Measurements from ENCODE around the gene NSG2.
"Not testable (repeated sequence)": the region's sequence is repeated elsewhere in the genome, so short reads cannot be mapped to it uniquely, and the experiment has no call there.

NSG2 gene

GRCh38 chr5:174045470-174046025, at the start of gene NSG2:
Gene NSG2, plus strand, starts transcription at chr5:174045706. Its CDS starts 1,050 bp downstream, at chr5:174046756.
- H3K9me3 ChIP-seq (ENCODE audit: control insufficient read depth in 1 of 2, low read length in 2 of 2): no peaks in the 10 kb centered on the region
- no peaks in the 10 kb centered on the region for H3K4me1 ChIP-seq (ENCODE audit: control insufficient read depth in 1 of 2, insufficient read depth in 2 of 2, low read length in 2 of 2)
- no peaks in the 10 kb centered on the region for H3K27me3 ChIP-seq (ENCODE audit: low read depth, low read length)
- H3K36me3 ChIP-seq (ENCODE audit: control insufficient read depth in 1 of 2, insufficient read depth in 2 of 2, low read length in 2 of 2): no peaks in the 10 kb centered on the region
- no peak within 1 kb of the TSS for H3K4me3 ChIP-seq (ENCODE audit: low read depth in 1 of 2, low read length in 2 of 2)
- no peak within 1 kb of the TSS for H3K27ac ChIP-seq (ENCODE audit: low read length)

DNA sequence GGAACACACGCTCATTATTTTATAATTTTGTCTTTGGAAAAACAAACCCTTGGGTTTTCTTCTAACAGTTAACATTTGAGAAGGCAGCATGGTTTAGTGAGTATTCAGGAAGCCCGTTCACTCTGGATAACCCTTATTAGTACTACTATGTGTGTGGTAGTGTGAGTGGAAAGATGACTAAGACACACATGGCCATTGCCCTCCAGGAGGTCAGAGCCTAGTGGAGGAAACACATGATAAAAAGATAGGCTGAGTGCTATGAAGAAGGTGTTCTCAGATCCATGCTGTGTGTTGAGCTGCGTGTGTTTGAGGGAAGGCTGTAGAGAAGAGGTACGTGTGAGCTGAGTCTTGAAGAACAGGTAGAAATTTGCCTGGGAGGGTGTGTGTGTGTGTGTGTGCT, 48.2 kb upstream of the NSG2 start:
- H3K27ac ChIP-seq (ENCODE audit: low read length): no peak overlapping the region
- H3K4me3 ChIP-seq (ENCODE audit: low read depth in 1 of 2, low read length in 2 of 2): no peak overlapping the region
- no peaks in the 10 kb centered on the region for H3K36me3 ChIP-seq (ENCODE audit: control insufficient read depth in 1 of 2, insufficient read depth in 2 of 2, low read length in 2 of 2)
- H3K9me3 ChIP-seq (ENCODE audit: control insufficient read depth in 1 of 2, low read length in 2 of 2): no peaks in the 10 kb centered on the region
- H3K4me1 ChIP-seq (ENCODE audit: control insufficient read depth in 1 of 2, insufficient read depth in 2 of 2, low read length in 2 of 2): no peaks in the 10 kb centered on the region
- no peaks in the 10 kb centered on the region for H3K27me3 ChIP-seq (ENCODE audit: low read depth, low read length)

DNA sequence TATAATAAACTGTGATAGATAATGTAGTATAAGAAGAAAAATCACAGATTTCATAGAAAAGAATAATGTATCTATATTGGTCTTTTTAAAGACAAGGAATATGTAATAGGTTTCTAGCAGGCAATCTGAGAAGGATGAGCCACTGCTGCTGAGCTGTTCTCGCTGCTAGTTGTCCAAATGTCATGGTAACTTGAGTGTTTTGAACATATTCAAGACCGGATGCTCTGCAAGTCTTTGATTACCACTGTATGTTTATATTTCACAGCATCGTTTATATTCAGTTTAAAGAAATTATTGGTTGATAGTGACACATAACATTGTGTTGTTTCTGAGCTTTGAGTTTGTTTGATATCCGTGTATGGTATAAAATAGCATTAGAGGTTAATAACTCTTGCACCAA, 47.0 kb upstream of the NSG2 start:
- no peak overlapping the region for H3K4me3 ChIP-seq (ENCODE audit: low read depth in 1 of 2, low read length in 2 of 2)
- H3K36me3 ChIP-seq (ENCODE audit: control insufficient read depth in 1 of 2, insufficient read depth in 2 of 2, low read length in 2 of 2): no peaks in the 10 kb centered on the region
- no peaks in the 10 kb centered on the region for H3K9me3 ChIP-seq (ENCODE audit: control insufficient read depth in 1 of 2, low read length in 2 of 2)
- no peak overlapping the region for H3K27ac ChIP-seq (ENCODE audit: low read length)
- no peaks in the 10 kb centered on the region for H3K27me3 ChIP-seq (ENCODE audit: low read depth, low read length)
- H3K4me1 ChIP-seq (ENCODE audit: control insufficient read depth in 1 of 2, insufficient read depth in 2 of 2, low read length in 2 of 2): no peaks in the 10 kb centered on the region

DNA sequence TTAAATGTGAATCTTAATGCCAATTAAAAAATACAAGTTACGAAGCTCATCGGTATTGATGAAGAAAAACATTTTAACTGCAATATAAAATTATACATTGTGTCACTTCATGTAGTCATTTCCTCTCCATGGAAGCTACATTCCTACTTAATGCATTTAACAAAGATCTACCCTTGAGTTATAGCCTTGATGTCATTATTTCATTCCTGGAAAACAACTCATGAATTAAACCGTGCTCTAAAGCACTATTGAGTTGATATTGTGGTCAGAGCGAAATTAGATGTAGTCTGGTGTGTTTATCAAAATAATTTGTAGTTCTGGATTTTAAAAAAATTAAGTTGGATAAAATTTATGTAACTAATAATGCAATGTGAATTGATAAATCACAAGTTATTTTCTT, 45.4 kb upstream of the NSG2 start:
- Histone ChIP-seq H3K9me3 (ENCODE audit: control insufficient read depth in 1 of 2, low read length in 2 of 2) (no peaks in the 10 kb centered on the region), H3K4me3 (ENCODE audit: low read depth in 1 of 2, low read length in 2 of 2) (no peak overlapping the region), H3K27me3 (ENCODE audit: low read depth, low read length) (no peaks in the 10 kb centered on the region), H3K4me1 (ENCODE audit: control insufficient read depth in 1 of 2, insufficient read depth in 2 of 2, low read length in 2 of 2) (no peaks in the 10 kb centered on the region), H3K36me3 (ENCODE audit: control insufficient read depth in 1 of 2, insufficient read depth in 2 of 2, low read length in 2 of 2) (no peaks in the 10 kb centered on the region), H3K27ac (ENCODE audit: low read length) (no peak overlapping the region)

- H3K27ac ChIP-seq (ENCODE audit: low read length): no peak overlapping the region
- no peaks in the 10 kb centered on the region for H3K9me3 ChIP-seq (ENCODE audit: control insufficient read depth in 1 of 2, low read length in 2 of 2)
- H3K27me3 ChIP-seq (ENCODE audit: low read depth, low read length): no peaks in the 10 kb centered on the region
- no peaks in the 10 kb centered on the region for H3K4me1 ChIP-seq (ENCODE audit: control insufficient read depth in 1 of 2, insufficient read depth in 2 of 2, low read length in 2 of 2)
- H3K36me3 ChIP-seq (ENCODE audit: control insufficient read depth in 1 of 2, insufficient read depth in 2 of 2, low read length in 2 of 2): no peaks in the 10 kb centered on the region
- no peak overlapping the region for H3K4me3 ChIP-seq (ENCODE audit: low read depth in 1 of 2, low read length in 2 of 2)
These were observed 41.7 kb upstream of the NSG2 start for GRCh38 chr5:174003795-174004194.

DNA sequence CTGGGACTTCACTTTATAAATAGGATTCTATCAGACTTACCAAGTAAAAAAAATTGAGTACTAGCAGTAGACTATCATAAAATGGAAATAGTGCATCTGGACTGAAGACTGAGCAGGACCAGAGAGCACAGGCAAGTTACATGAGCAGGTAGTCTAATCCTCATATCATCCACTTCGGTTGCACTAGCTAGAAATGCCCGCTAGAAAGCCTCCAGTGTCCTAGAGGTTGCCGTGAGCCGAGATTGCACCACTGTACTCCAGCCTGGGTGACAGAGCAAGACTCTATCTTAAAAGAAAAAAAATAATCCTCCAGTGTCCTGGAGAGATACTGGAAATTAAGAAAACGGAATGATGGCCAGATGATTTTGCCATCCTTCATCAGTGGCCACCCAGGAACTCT, 36.6 kb upstream of the NSG2 start:
- H3K27ac ChIP-seq (ENCODE audit: low read length): no peak overlapping the region
- no peaks in the 10 kb centered on the region for H3K36me3 ChIP-seq (ENCODE audit: control insufficient read depth in 1 of 2, insufficient read depth in 2 of 2, low read length in 2 of 2)
- no peak overlapping the region for H3K4me3 ChIP-seq (ENCODE audit: low read depth in 1 of 2, low read length in 2 of 2)
- H3K9me3 ChIP-seq (ENCODE audit: control insufficient read depth in 1 of 2, low read length in 2 of 2): no peaks in the 10 kb centered on the region
- no peaks in the 10 kb centered on the region for H3K4me1 ChIP-seq (ENCODE audit: control insufficient read depth in 1 of 2, insufficient read depth in 2 of 2, low read length in 2 of 2)
- no peaks in the 10 kb centered on the region for H3K27me3 ChIP-seq (ENCODE audit: low read depth, low read length)

- Histone ChIP-seq H3K36me3 (ENCODE audit: control insufficient read depth in 1 of 2, insufficient read depth in 2 of 2, low read length in 2 of 2) (no peaks in the 10 kb centered on the region), H3K4me3 (ENCODE audit: low read depth in 1 of 2, low read length in 2 of 2) (no peak overlapping the region), H3K9me3 (ENCODE audit: control insufficient read depth in 1 of 2, low read length in 2 of 2) (no peaks in the 10 kb centered on the region), H3K27me3 (ENCODE audit: low read depth, low read length) (no peaks in the 10 kb centered on the region), H3K4me1 (ENCODE audit: control insufficient read depth in 1 of 2, insufficient read depth in 2 of 2, low read length in 2 of 2) (no peaks in the 10 kb centered on the region), H3K27ac (ENCODE audit: low read length) (no peak overlapping the region)
These were observed 35.1 kb upstream of the NSG2 start for GRCh38 chr5:174010365-174010764.

DNA sequence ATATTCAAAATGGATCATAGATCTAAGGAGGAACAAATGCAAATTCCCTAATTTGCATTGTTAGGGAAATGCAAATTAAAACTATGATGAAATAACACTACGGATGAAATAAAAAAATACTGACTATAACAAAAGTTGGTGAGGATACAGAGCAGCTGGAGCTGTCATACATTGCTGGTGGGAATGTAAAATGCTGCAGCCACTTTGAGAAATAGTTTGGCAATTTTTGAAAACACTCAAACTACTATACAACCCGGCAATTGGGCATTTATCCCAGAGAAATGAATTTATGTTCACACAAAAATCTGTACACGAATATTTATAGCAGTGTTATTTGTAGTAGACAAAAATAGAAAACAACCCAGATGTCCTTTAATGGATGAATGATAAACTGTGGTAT, 34.1 kb upstream of the NSG2 start:
- no peaks in the 10 kb centered on the region for H3K36me3 ChIP-seq (ENCODE audit: control insufficient read depth in 1 of 2, insufficient read depth in 2 of 2, low read length in 2 of 2)
- no peak overlapping the region for H3K27ac ChIP-seq (ENCODE audit: low read length)
- H3K4me3 ChIP-seq (ENCODE audit: low read depth in 1 of 2, low read length in 2 of 2): no peak overlapping the region
- H3K27me3 ChIP-seq (ENCODE audit: low read depth, low read length): no peaks in the 10 kb centered on the region
- no peaks in the 10 kb centered on the region for H3K4me1 ChIP-seq (ENCODE audit: control insufficient read depth in 1 of 2, insufficient read depth in 2 of 2, low read length in 2 of 2)
- no peaks in the 10 kb centered on the region for H3K9me3 ChIP-seq (ENCODE audit: control insufficient read depth in 1 of 2, low read length in 2 of 2)

GRCh38 chr5:174020069-174020927, 25.2 kb upstream of the NSG2 start:
- H3K36me3 ChIP-seq (ENCODE audit: control insufficient read depth in 1 of 2, insufficient read depth in 2 of 2, low read length in 2 of 2); H3K27ac ChIP-seq (ENCODE audit: low read length): not testable (repeated sequence)

DNA sequence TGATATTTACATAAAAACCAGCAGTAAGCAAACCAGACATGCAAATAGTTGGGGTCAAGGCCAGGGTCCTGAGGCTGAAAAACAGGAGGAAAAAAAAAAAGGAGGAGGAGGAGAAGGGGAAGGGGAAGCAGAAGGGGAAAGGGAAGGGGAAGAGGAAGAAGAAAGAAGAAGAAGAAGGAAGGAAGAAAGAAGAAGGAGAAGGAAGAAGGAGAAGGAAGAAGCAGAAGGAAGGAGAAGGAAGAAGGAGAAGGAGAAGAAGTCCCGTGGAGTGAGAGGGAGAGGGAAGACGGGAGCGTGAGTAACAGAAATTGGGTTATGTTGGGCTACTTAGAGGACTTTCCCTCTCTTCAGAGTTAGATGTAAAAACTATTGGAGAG, 24.6 kb upstream of the NSG2 start:
- Histone ChIP-seq H3K4me1 (ENCODE audit: control insufficient read depth in 1 of 2, insufficient read depth in 2 of 2, low read length in 2 of 2) (no peaks in the 10 kb centered on the region), H3K4me3 (ENCODE audit: low read depth in 1 of 2, low read length in 2 of 2) (no peak overlapping the region), H3K27me3 (ENCODE audit: low read depth, low read length) (no peaks in the 10 kb centered on the region), H3K36me3 (ENCODE audit: control insufficient read depth in 1 of 2, insufficient read depth in 2 of 2, low read length in 2 of 2) (no peaks in the 10 kb centered on the region), H3K27ac (ENCODE audit: low read length) (no peak overlapping the region), H3K9me3 (ENCODE audit: control insufficient read depth in 1 of 2, low read length in 2 of 2) (no peaks in the 10 kb centered on the region)

More at GRCh38 chr5:174020069-174020927, 25.2 kb upstream of the NSG2 start:
- not testable (repeated sequence) for H3K27me3 ChIP-seq (ENCODE audit: low read depth, low read length); H3K4me1 ChIP-seq (ENCODE audit: control insufficient read depth in 1 of 2, insufficient read depth in 2 of 2, low read length in 2 of 2); H3K9me3 ChIP-seq (ENCODE audit: control insufficient read depth in 1 of 2, low read length in 2 of 2); H3K4me3 ChIP-seq (ENCODE audit: low read depth in 1 of 2, low read length in 2 of 2)

DNA sequence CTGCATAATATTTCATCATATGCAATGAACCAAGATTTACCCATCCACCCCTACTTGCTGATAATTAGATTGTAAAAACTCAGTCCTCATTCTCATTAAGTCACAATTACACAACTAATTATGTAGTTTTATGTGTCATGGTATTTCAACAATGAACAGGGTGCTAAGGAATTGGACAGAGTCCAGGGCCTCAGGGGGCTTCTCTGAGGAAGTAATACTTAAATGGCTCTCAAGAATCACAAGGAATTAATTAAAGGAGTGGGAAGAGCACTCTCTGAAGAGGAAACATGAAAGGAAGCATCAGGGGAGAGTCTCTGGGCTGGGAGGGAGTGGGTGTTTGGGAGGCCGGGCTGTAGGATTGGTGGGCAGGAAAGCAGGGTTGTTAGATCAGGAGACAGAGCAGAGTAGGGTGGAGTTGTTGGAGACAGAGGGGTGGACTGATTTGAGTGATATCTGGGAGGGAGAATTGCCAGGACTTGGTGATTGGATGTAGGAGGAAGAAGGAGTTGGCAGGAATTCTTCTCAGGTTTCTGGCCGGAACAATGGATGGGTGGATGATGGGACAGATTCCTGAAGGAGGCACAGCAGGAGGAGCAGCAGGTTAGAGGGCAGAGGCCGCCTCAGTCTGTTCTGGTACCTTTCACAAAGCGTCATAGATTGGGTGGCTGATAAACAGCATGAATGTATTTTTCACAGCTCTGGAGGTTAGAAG, 23.0 kb upstream of the NSG2 start:
- H3K27me3 ChIP-seq (ENCODE audit: low read depth, low read length): no peaks in the 10 kb centered on the region
- H3K4me3 ChIP-seq (ENCODE audit: low read depth in 1 of 2, low read length in 2 of 2): no peak overlapping the region
- no peaks in the 10 kb centered on the region for H3K4me1 ChIP-seq (ENCODE audit: control insufficient read depth in 1 of 2, insufficient read depth in 2 of 2, low read length in 2 of 2)
- no peaks in the 10 kb centered on the region for H3K9me3 ChIP-seq (ENCODE audit: control insufficient read depth in 1 of 2, low read length in 2 of 2)
- H3K36me3 ChIP-seq (ENCODE audit: control insufficient read depth in 1 of 2, insufficient read depth in 2 of 2, low read length in 2 of 2): no peaks in the 10 kb centered on the region
- H3K27ac ChIP-seq (ENCODE audit: low read length): no peak overlapping the region
